ENCODE measurements around the gene EEPD1. TPM values are rescaled to one million over a fixed set of nuclear protein-coding genes. Genes with fewer than 3 reads are reported as not detected.
"Not testable (repeated sequence)": the region's sequence is repeated elsewhere in the genome, so short reads cannot be mapped to it uniquely, and the experiment has no call there.

EEPD1 gene
- total and polyA plus RNA-seq, 2 donors (not counting 3 experiments of a cell fraction or from before 2014, with no cell fraction given) = 0.40 to 0.42 TPM

- Histone ChIP-seq H3K9me3 (replicated peaks; ENCODE audit: control insufficient read depth, insufficient read depth, low read length) (no peaks in the 10 kb centered on the region), H2AFZ (ENCODE audit: low read depth, low read length) (no peak overlapping the region), H3K4me3 (replicated peaks in 1 of 3; ENCODE audit: insufficient read depth in 1 of 3, low read depth in 1 of 3, low read length in 3 of 3) (no peak overlapping the region), H3K9ac (replicated peaks; ENCODE audit: extremely low read depth, insufficient read depth, low read length) (no peak overlapping the region), H3K27ac (ENCODE audit: insufficient read depth, low read depth, low read length) (no peak overlapping the region), H3K36me3 (ENCODE audit: control insufficient read depth in 2 of 2, extremely low read depth in 1 of 2, insufficient read depth in 2 of 2, low read length in 2 of 2) (no peaks in the 10 kb centered on the region), H3K9me1 (replicated peaks; ENCODE audit: control insufficient read depth, extremely low read depth, insufficient read depth, low read length) (no peaks in the 10 kb centered on the region), H3K79me2 (ENCODE audit: control insufficient read depth, insufficient read depth, low read length) (no peaks in the 10 kb centered on the region), H3K4me1 (ENCODE audit: control insufficient read depth, extremely low read depth, insufficient read depth, low read length) (no peaks in the 10 kb centered on the region), H4K20me1 (replicated peaks; ENCODE audit: control insufficient read depth, extremely low read depth, insufficient read depth, low read length) (no peaks in the 10 kb centered on the region), H3K4me2 (ENCODE audit: insufficient read depth, low read length) (no peak overlapping the region), H3K27me3 (ENCODE audit: control insufficient read depth in 2 of 2, insufficient read depth in 2 of 2, low read length in 2 of 2) (peaks cover 0 to 1% of the 10 kb centered on the region in 2 experiments)
- intact Hi-C loops (cut with micrococcal nuclease) = no loop called here
- dilution Hi-C loops (cut with MboI; ENCODE audit: extremely low pct_ligation_motif_present, low sequenced_read_pairs) = no loop called here
- no peak for TF ChIP-seq MAX (IDR thresholded peaks at IDR 0.05; ENCODE audit: insufficient read depth, insufficient read length)
- TF ChIP-seq CTCF (IDR thresholded peaks at IDR 0.05; ENCODE audit: extremely low read depth in 1 of 2, insufficient read depth in 1 of 2, low read depth in 1 of 2, low read length in 2 of 2) = no peak
- no peak for TF ChIP-seq POLR2AphosphoS5 (IDR thresholded peaks at IDR 0.05; ENCODE audit: insufficient read depth, low read depth, low read length)
- FAIRE-seq (no peak), DNase-seq (ENCODE audit: low read depth, low spot score) (no peak)
- POLR2A ChIA-PET = no interaction called here
- CTCF ChIA-PET = interaction anchor here (1.1 to 1.8 kb wide), 3 partner anchors 12 to 25 kb away, joined by 4 to 6 read pairs (median 4); no protein-coding TSS in a partner anchor
- BruUV-seq (replicated peaks) = no TSS peak
Measured at GRCh38 chr7:36103837-36104561, 49.1 kb upstream of the EEPD1 start.

- H3K36me3 ChIP-seq (ENCODE audit: control insufficient read depth in 2 of 2, extremely low read depth in 1 of 2, insufficient read depth in 2 of 2, low read length in 2 of 2); H3K4me1 ChIP-seq (ENCODE audit: control insufficient read depth, extremely low read depth, insufficient read depth, low read length); H2AFZ ChIP-seq (ENCODE audit: low read depth, low read length); H3K9ac ChIP-seq (replicated peaks; ENCODE audit: extremely low read depth, insufficient read depth, low read length); H3K27me3 ChIP-seq (ENCODE audit: control insufficient read depth in 2 of 2, insufficient read depth in 2 of 2, low read length in 2 of 2); H4K20me1 ChIP-seq (replicated peaks; ENCODE audit: control insufficient read depth, extremely low read depth, insufficient read depth, low read length); dilution Hi-C loops (cut with MboI; ENCODE audit: extremely low pct_ligation_motif_present, low sequenced_read_pairs); BruUV-seq (replicated peaks); CTCF ChIA-PET; H3K9me1 ChIP-seq (replicated peaks; ENCODE audit: control insufficient read depth, extremely low read depth, insufficient read depth, low read length); H3K9me3 ChIP-seq (replicated peaks; ENCODE audit: control insufficient read depth, insufficient read depth, low read length); H3K4me3 ChIP-seq (replicated peaks in 1 of 3; ENCODE audit: insufficient read depth in 1 of 3, low read depth in 1 of 3, low read length in 3 of 3); H3K79me2 ChIP-seq (ENCODE audit: control insufficient read depth, insufficient read depth, low read length); H3K4me2 ChIP-seq (ENCODE audit: insufficient read depth, low read length); POLR2A ChIA-PET; DNase-seq (ENCODE audit: low read depth, low spot score); intact Hi-C loops (cut with micrococcal nuclease); H3K27ac ChIP-seq (ENCODE audit: insufficient read depth, low read depth, low read length): not testable (repeated sequence)
- FAIRE-seq = peak; percentile 57
Measured at GRCh38 chr7:36106972-36107908, 45.8 kb upstream of the EEPD1 start.
